K562 (cell line): ENCODE results near the gene ODF2. TPM values are rescaled to one million over a fixed set of nuclear protein-coding genes. Genes with fewer than 3 reads are reported as not detected.

Experiments used
- CREB1 ChIP-seq, 2 experiments: sonication (generic) in 1 of 2; formaldehyde crosslinking in 1 of 2; IDR thresholded peaks; 2 replicates each; pipeline versions ENCODE4 v1.6.1 to v1.8.0; 2012 to 2022; ENCODE audit warnings: inconsistent platforms in 1 of 2, mild to moderate bottlenecking in 1 of 2, missing genetic modification reagents in 1 of 2, moderate library complexity in 1 of 2
- CXXC5 ChIP-seq: fragments of 250-450 bp; sonication (Bioruptor Pico); IDR thresholded peaks from 2 replicates; pipeline ENCODE4 v1.8.0; 2022; ENCODE audit warnings: inconsistent platforms, mild to moderate bottlenecking, moderate library complexity
- HSF4 ChIP-seq: fragments of 250-450 bp; sonication (Bioruptor Pico); IDR thresholded peaks from 2 replicates; pipeline ENCODE4 v2.1.2; 2022; ENCODE audit warnings: mild to moderate bottlenecking, moderate library complexity, borderline replicate concordance
- L3MBTL2 ChIP-seq: fragments of 450-650 bp; IDR thresholded peaks from 2 replicates; pipeline ENCODE4 v1.6.1; 2016; ENCODE audit warnings: mild to moderate bottlenecking, moderate library complexity
- MGA ChIP-seq: fragments of 450-650 bp; IDR thresholded peaks from 2 replicates; pipeline ENCODE4 v1.6.1; 2016; ENCODE audit warnings: mild to moderate bottlenecking, moderate library complexity
- RBFOX2 ChIP-seq: fragments of 200-400 bp; formaldehyde crosslinking; IDR thresholded peaks from 2 replicates; pipeline ENCODE4 v1.6.1; 2017; ENCODE audit warnings: low read depth, mild to moderate bottlenecking, low read length, moderate library complexity
- SUPT5H ChIP-seq: fragments of 450-650 bp; IDR thresholded peaks from 2 replicates; pipeline ENCODE4 v1.6.1; 2016
- USF1 ChIP-seq: sonication (generic); formaldehyde crosslinking; IDR thresholded peaks from 2 replicates; pipeline ENCODE4 v1.9.0; 2022; ENCODE audit warnings: mild to moderate bottlenecking, missing genetic modification reagents
- ZNF224 ChIP-seq: sonication (generic); formaldehyde crosslinking; IDR thresholded peaks from 2 replicates; pipeline ENCODE4 v1.8.0; 2022; ENCODE audit warnings: mild to moderate bottlenecking, missing genetic modification reagents
- polyA plus RNA-seq, 8 experiments: library from polyadenylated mRNA; depleted of rRNA in 4 of 8; stranded (reverse) in 5 of 8; unstranded in 3 of 8; fragments of >200 nt; fragmentation: Nextera tagmentation in 2 of 8; fragmentation: Illumina TruSeq in 1 of 8; extraction: Ambion mirVana in 2 of 8; extraction: Trizol in 1 of 8; gene quantifications; 2 replicates each; pipeline versions ENCODE4 v1.2.1 to v1.2.3, GENCODE V29; 2011 to 2014; ENCODE audit warnings: inconsistent platforms in 1 of 8, missing spikeins in 1 of 8
- total RNA-seq, 7 experiments: library from RNA; depleted of rRNA in 6 of 7; stranded (reverse); fragments of >200 nt in 6 of 7; fragmentation: Illumina TruSeq in 2 of 7; extraction: Trizol in 2 of 7; gene quantifications; 2 replicates each; pipeline versions ENCODE4 v1.2.1 to v1.2.3, GENCODE V29; 2011 to 2021; ENCODE audit warnings: low replicate concordance in 1 of 7
- TF ChIP-seq, protein P1 (sequence below): sonication (generic); formaldehyde crosslinking; IDR thresholded peaks from 2 replicates; pipeline ENCODE4 v1.5.0; 2020; ENCODE audit warnings: missing genetic modification reagents
- TF ChIP-seq, protein P2 (sequence below): fragments of 450-650 bp; IDR thresholded peaks from 2 replicates; pipeline ENCODE4 v1.6.1; 2016; ENCODE audit warnings: antibody characterized with exemption

Gene ODF2
- total and polyA plus RNA-seq, 9 of the 15 experiments (the other 6 are each of a cell fraction or from before 2014, with no cell fraction given), result 16.5 to 83.2 (median 69.7) TPM

DNA sequence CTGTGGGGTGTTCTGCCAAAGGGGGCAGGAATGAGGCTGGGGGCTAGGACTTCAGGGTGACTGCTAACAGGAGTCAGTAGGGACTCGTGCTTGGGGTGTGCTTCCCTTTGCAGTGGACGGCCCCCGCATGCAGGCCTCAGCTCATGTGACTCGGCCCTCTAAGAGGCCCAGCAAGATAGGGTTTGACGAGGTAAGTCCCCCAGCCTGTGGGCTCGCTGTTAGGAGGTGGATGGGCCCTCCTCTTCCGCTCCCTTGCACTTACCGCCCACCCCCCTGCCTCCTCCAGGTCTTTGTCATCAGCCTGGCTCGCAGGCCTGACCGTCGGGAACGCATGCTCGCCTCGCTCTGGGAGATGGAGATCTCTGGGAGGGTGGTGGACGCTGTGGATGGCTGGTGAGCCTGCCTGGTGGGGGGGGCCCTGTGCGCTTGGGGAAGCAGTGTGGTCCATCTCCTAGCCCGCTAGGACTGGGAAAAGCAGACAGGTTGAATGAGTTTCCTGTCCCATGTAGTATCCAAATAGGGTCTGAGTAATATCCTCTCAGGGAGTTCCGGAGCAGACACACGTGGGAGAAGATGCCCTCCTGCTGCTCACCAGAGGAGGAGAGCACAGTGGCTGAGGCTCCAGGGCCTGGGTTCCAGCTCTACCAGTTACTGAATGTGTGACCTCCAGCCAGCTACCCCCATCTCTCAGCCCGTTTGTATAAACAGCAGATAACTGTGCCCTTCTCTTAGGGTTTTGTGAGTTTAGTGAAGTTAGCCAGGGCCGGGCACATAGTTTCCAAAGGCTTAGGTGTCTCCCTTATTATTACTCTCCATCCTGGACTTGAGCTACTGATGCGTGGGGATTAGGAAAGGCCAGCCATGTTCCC lies 26.9 kb upstream of the ODF2 start (continued):
- peak; percentile 99 for TF ChIP-seq MGA
- peak; percentile 80 for TF ChIP-seq USF1 (CRISPR knock-in tag)
- TF ChIP-seq SUPT5H, result peak; percentile 80
- TF ChIP-seq CXXC5, result peak; percentile 50
- TF ChIP-seq HSF4, result no peak
- TF ChIP-seq CREB1 (IDR thresholded peaks at IDR 0.05), result peak; percentile 33; the same call in 1 of the 2 replicates
- peak; percentile 41; the same call in 1 of the 2 replicates for TF ChIP-seq CREB1 (CRISPR knock-in tag; IDR thresholded peaks at IDR 0.05)
- peak; percentile 89 for TF ChIP-seq RBFOX2
- TF ChIP-seq, protein P1, sequence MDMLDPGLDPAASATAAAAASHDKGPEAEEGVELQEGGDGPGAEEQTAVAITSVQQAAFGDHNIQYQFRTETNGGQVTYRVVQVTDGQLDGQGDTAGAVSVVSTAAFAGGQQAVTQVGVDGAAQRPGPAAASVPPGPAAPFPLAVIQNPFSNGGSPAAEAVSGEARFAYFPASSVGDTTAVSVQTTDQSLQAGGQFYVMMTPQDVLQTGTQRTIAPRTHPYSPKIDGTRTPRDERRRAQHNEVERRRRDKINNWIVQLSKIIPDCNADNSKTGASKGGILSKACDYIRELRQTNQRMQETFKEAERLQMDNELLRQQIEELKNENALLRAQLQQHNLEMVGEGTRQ (CRISPR knock-in tag), result peak; percentile 63
- TF ChIP-seq, protein P2, sequence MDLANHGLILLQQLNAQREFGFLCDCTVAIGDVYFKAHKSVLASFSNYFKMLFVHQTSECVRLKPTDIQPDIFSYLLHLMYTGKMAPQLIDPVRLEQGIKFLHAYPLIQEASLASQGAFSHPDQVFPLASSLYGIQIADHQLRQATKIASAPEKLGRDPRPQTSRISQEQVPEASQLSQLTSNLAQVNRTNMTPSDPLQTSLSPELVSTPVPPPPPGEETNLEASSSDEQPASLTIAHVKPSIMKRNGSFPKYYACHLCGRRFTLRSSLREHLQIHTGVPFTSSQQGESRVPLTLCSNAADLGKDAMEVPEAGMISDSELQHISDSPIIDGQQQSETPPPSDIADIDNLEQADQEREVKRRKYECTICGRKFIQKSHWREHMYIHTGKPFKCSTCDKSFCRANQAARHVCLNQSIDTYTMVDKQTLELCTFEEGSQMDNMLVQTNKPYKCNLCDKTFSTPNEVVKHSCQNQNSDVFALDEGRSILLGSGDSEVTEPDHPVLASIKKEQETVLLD, result 0 out of 2 replicates have a peak, but pooled peaks have one; percentile 8
- TF ChIP-seq L3MBTL2, result peak; percentile 92
- TF ChIP-seq ZNF224 (CRISPR knock-in tag), result no peak
